Fibroblast of lung (primary cell): ENCODE measurements around the gene KRT3. TPM values are rescaled to one million over a fixed set of nuclear protein-coding genes. Genes with fewer than 3 reads are reported as not detected.

ENCODE experiments used
- DNase-seq, 2 donors: peaks; one replicate each; pipeline versions ENCODE4 v3.0.0 to v3.0.0-alpha.2; 2010; ENCODE audit warnings: low read depth in 2 of 2
- H2AFZ ChIP-seq: 2 replicates; pipeline ENCODE4 v1.5.1; 2012; ENCODE audit warnings: low read length, control low read depth, inconsistent platforms
- H3K27ac ChIP-seq: 2 replicates; pipeline ENCODE4 v1.5.1; 2011; ENCODE audit warnings: low read length, control low read depth; ENCODE audit not compliant: insufficient read depth
- H3K27me3 ChIP-seq: 2 replicates; pipeline ENCODE4 v1.5.1; 2011; ENCODE audit warnings: mild to moderate bottlenecking, low read length; ENCODE audit not compliant: control insufficient read depth, insufficient read depth
- H3K36me3 ChIP-seq: 2 replicates; pipeline ENCODE4 v1.5.1; 2011; ENCODE audit warnings: low read length; ENCODE audit not compliant: control insufficient read depth, insufficient read depth
- H3K4me1 ChIP-seq: 2 replicates; pipeline ENCODE4 v1.5.1; 2011; ENCODE audit warnings: low read length; ENCODE audit not compliant: control insufficient read depth, insufficient read depth; ENCODE audit errors: extremely low read depth
- H3K4me2 ChIP-seq: 2 replicates; pipeline ENCODE4 v1.5.1; 2011; ENCODE audit warnings: low read length, control low read depth; ENCODE audit not compliant: insufficient read depth; ENCODE audit errors: extremely low read depth
- H3K4me3 ChIP-seq, 4 experiments: fragments of 200-600 bp in 1 of 4; sonication (generic) in 1 of 4; replicated peaks in 1 of 4; 2 replicates each; pipeline ENCODE4 v1.5.1; 2011 to 2016; ENCODE audit warnings: low read length in 4 of 4, low read depth in 3 of 4, mild to moderate bottlenecking in 3 of 4, control low read depth in 2 of 4, inconsistent platforms in 1 of 4, mixed read lengths in 1 of 4; ENCODE audit not compliant: insufficient read depth in 1 of 4; ENCODE audit errors: control extremely low read depth in 1 of 4
- H3K79me2 ChIP-seq: 2 replicates; pipeline ENCODE4 v1.5.1; 2012; ENCODE audit warnings: mild to moderate bottlenecking, low read length, inconsistent platforms; ENCODE audit not compliant: control insufficient read depth, insufficient read depth
- H3K9ac ChIP-seq: 2 replicates; pipeline ENCODE4 v1.5.1; 2011; ENCODE audit warnings: mild to moderate bottlenecking, low read length, control low read depth; ENCODE audit not compliant: insufficient read depth
- H3K9me3 ChIP-seq: 2 replicates; pipeline ENCODE4 v1.5.1; 2012; ENCODE audit warnings: low read depth, low read length; ENCODE audit not compliant: control insufficient read depth, insufficient read depth
- H4K20me1 ChIP-seq: 2 replicates; pipeline ENCODE4 v1.5.1; 2011; ENCODE audit warnings: low read length; ENCODE audit not compliant: control insufficient read depth, insufficient read depth; ENCODE audit errors: extremely low read depth
- EZH2 ChIP-seq: IDR thresholded peaks from 2 replicates; pipeline ENCODE4 v1.5.1; 2012; ENCODE audit warnings: low read length, control low read depth, mild to moderate bottlenecking; ENCODE audit errors: missing control alignments
- polyA plus RNA-seq, 2 donors: library from polyadenylated mRNA; depleted of rRNA in 1 of 2; stranded (reverse) in 1 of 2; unstranded in 1 of 2; fragments of >200 nt; gene quantifications; 2 replicates each; pipeline ENCODE4 v1.2.1, GENCODE V29; 2011 to 2012; ENCODE audit warnings: missing spikeins in 1 of 2
- total RNA-seq: library from RNA; depleted of rRNA; stranded (reverse); fragments of >200 nt; gene quantifications from 2 replicates; pipeline ENCODE4 v1.2.1, GENCODE V29; 2014
- TF ChIP-seq, protein P1 (sequence below), 2 donors: IDR thresholded peaks in 1 of 2; conservative IDR thresholded peaks in 1 of 2; 1 replicate in 1 of 2; 2 replicates in 1 of 2; pipeline ENCODE4 v1.5.1; 2011 to 2012; ENCODE audit warnings: low read length in 2 of 2, control low read depth in 1 of 2, inconsistent platforms in 1 of 2, low read depth in 1 of 2, mild to moderate bottlenecking in 1 of 2

Gene KRT3
- total and polyA plus RNA-seq, 2 donors (not counting 1 experiment from before 2014, with no cell fraction given), result not detected

- Histone ChIP-seq H3K27me3 (peaks cover 12% of the 10 kb centered on the region), H3K4me1 (no peaks in the 10 kb centered on the region), H3K4me2 (no peak overlapping the region), H3K27ac (no peak overlapping the region), H4K20me1 (no peaks in the 10 kb centered on the region), H3K4me3 (no peak overlapping the region), H3K9me3 (no peaks in the 10 kb centered on the region), H3K79me2 (no peaks in the 10 kb centered on the region), H3K36me3 (no peaks in the 10 kb centered on the region), H3K9ac (no peak overlapping the region), H2AFZ (no peak overlapping the region)
- no peak for DNase-seq
- TF ChIP-seq, protein P1, sequence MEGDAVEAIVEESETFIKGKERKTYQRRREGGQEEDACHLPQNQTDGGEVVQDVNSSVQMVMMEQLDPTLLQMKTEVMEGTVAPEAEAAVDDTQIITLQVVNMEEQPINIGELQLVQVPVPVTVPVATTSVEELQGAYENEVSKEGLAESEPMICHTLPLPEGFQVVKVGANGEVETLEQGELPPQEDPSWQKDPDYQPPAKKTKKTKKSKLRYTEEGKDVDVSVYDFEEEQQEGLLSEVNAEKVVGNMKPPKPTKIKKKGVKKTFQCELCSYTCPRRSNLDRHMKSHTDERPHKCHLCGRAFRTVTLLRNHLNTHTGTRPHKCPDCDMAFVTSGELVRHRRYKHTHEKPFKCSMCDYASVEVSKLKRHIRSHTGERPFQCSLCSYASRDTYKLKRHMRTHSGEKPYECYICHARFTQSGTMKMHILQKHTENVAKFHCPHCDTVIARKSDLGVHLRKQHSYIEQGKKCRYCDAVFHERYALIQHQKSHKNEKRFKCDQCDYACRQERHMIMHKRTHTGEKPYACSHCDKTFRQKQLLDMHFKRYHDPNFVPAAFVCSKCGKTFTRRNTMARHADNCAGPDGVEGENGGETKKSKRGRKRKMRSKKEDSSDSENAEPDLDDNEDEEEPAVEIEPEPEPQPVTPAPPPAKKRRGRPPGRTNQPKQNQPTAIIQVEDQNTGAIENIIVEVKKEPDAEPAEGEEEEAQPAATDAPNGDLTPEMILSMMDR (conservative IDR thresholded peaks at IDR 0.05 in 1 of 2, IDR thresholded peaks at IDR 0.05 in 1 of 2; ENCODE audit: low read depth in 1 of 2, low read length in 2 of 2), result no peak
- no peak for TF ChIP-seq EZH2
These were observed 23.1 kb downstream of the KRT3 start for GRCh38 chr12:52772772-52773171.

DNA sequence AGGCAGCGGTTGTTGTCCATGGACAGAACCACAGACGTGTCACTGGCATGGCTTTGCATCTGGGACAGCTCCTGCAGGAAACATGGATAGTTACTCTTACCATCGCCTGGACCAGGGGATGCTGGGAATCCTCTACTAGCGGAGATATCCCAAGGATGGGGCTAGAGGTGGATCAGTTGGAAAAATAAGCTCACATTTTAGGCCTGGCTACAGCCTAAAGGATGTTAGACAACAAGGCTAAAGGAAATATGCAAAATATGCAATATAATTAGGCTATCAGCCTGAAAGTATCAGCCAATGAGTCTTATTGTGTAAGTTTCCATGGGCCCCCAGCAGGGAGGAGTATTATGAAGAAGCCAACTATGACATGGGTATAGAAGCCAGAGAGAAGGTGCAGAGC lies 23.7 kb downstream of the KRT3 start:
- Histone ChIP-seq H2AFZ (no peak overlapping the region), H3K79me2 (no peaks in the 10 kb centered on the region), H3K27me3 (peaks cover 14% of the 10 kb centered on the region), H4K20me1 (no peaks in the 10 kb centered on the region), H3K9ac (no peak overlapping the region), H3K27ac (no peak overlapping the region), H3K9me3 (no peaks in the 10 kb centered on the region), H3K4me1 (no peaks in the 10 kb centered on the region), H3K4me3 (no peak overlapping the region), H3K4me2 (no peak overlapping the region), H3K36me3 (no peaks in the 10 kb centered on the region)
- no peak for DNase-seq
- no peak for TF ChIP-seq EZH2
- TF ChIP-seq, protein P1 (conservative IDR thresholded peaks at IDR 0.05 in 1 of 2, IDR thresholded peaks at IDR 0.05 in 1 of 2; ENCODE audit: low read depth in 1 of 2, low read length in 2 of 2), result no peak

- H3K27ac ChIP-seq, result no peak overlapping the region
- H3K36me3 ChIP-seq, result no peaks in the 10 kb centered on the region
- H3K4me1 ChIP-seq, result no peaks in the 10 kb centered on the region
- H3K4me3 ChIP-seq, result no peak overlapping the region
- H3K9me3 ChIP-seq, result no peaks in the 10 kb centered on the region
- no peak overlapping the region for H3K4me2 ChIP-seq
- no peaks in the 10 kb centered on the region for H4K20me1 ChIP-seq
- DNase-seq, result no peak
- no peaks in the 10 kb centered on the region for H3K79me2 ChIP-seq
- H2AFZ ChIP-seq, result no peak overlapping the region
- no peak for TF ChIP-seq EZH2
- TF ChIP-seq, protein P1 (conservative IDR thresholded peaks at IDR 0.05 in 1 of 2, IDR thresholded peaks at IDR 0.05 in 1 of 2; ENCODE audit: low read depth in 1 of 2, low read length in 2 of 2), result no peak
- no peak overlapping the region for H3K9ac ChIP-seq
- peaks cover 14% of the 10 kb centered on the region for H3K27me3 ChIP-seq
These were observed 24.4 kb downstream of the KRT3 start for GRCh38 chr12:52771505-52771904.
